OCI-LY3 (cell line): Measurements from ENCODE around the gene VRK3.
"Not testable (repeated sequence)": the region's sequence is repeated elsewhere in the genome, so short reads cannot be mapped to it uniquely, and the experiment has no call there.

ENCODE experiments used
- H2AFZ ChIP-seq: fragments of 200-600, 300-600 bp; shearing (Covaris generic); 2 replicates; pipeline ENCODE4 v1.6.0; 2014; ENCODE audit warnings: antibody characterized with exemption, low read depth, low read length
- H3K27ac ChIP-seq: fragments of 200-600, 300-600 bp; sonication (generic); 2 replicates; pipeline ENCODE4 v1.5.1; 2014; ENCODE audit warnings: mild to moderate bottlenecking, low read length, moderate library complexity, mixed read lengths
- H3K27me3 ChIP-seq: fragments of 200-600, 300-600 bp; sonication (generic); 2 replicates; pipeline ENCODE4 v1.6.1; 2014; ENCODE audit warnings: low read depth, low read length, mixed read lengths
- H3K36me3 ChIP-seq: fragments of 200-600, 300-600 bp; sonication (generic); replicated peaks from 2 replicates; pipeline ENCODE3; 2014; ENCODE audit warnings: low read depth, low read length, mixed read lengths
- H3K4me1 ChIP-seq: fragments of 300-600, 200-600 bp; sonication (generic); 2 replicates; pipeline ENCODE4 v1.6.1; 2014; ENCODE audit warnings: low read length, mixed read lengths
- H3K4me2 ChIP-seq: fragments of 200-600, 300-600 bp; sonication (generic); 2 replicates; pipeline ENCODE4 v1.6.1; 2014; ENCODE audit warnings: low read length, mixed read lengths
- H3K4me3 ChIP-seq: fragments of 300-600, 200-600 bp; sonication (generic); 2 replicates; pipeline ENCODE4 v1.5.1; 2014; ENCODE audit warnings: antibody characterized with exemption, mild to moderate bottlenecking, low read length, moderate library complexity
- H3K79me2 ChIP-seq: fragments of 300-600, 200-600 bp; shearing (Covaris generic); 2 replicates; pipeline ENCODE4 v1.6.1; 2014; ENCODE audit warnings: mild to moderate bottlenecking, low read length, mixed read lengths
- H3K9ac ChIP-seq: fragments of 300-600, 200-600 bp; shearing (Covaris generic); 2 replicates; pipeline ENCODE4 v1.6.0; 2014; ENCODE audit warnings: mild to moderate bottlenecking, low read length, moderate library complexity
- H3K9me3 ChIP-seq: fragments of 200-600, 300-600 bp; shearing (Covaris generic); 2 replicates; pipeline ENCODE4 v1.6.1; 2014; ENCODE audit warnings: low read length, mixed read lengths; ENCODE audit not compliant: insufficient read depth
- H4K20me1 ChIP-seq: fragments of 200-600, 300-600 bp; sonication (generic); 2 replicates; pipeline ENCODE4 v1.6.1; 2016; ENCODE audit warnings: low read length, mixed read lengths; ENCODE audit not compliant: insufficient read depth
- EZH2phosphoT487 ChIP-seq: fragments of 200-600 bp; shearing (Covaris generic); IDR thresholded peaks from 2 replicates; pipeline ENCODE4 v1.6.1; 2018; ENCODE audit warnings: antibody characterized with exemption, mixed run types, low read depth
- TF ChIP-seq, protein P1 (sequence below): fragments of 200-600, 300-600 bp; sonication (generic); IDR thresholded peaks from 2 replicates; pipeline ENCODE4 v1.5.1; 2014; ENCODE audit warnings: antibody characterized with exemption, low read length, low read depth

Gene VRK3

DNA sequence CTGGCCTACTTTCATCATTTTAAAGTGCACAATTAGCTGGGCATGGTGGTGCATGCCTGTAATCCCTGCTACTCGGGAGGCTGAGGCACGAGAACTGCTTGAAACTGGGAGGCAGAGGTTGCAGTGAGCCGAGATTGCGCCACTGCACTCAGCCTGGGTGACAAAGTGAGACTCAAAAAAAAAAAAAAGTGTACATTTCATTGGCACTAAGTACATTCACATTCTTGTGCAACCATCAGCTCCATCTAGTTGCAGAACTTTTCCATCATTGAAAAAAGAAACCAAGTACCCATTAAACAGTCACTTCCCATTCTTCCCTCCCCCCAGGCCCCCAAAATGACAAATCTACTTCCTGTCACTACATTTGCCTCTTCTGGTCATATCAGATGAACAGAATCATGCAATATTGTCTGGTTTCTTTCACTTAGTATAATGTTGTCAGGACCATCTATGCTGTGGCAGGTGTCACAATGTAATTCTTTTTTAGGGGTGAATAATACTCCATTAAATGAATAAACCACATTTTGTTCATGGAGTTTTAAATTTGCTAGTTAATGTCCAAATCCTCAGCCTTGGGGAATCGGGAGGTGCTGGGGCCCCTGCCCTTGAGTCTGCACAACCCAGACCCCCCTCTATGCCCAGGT, 56.8 kb downstream of the VRK3 start:
- Histone ChIP-seq H4K20me1 (0 out of 2 replicates have a peak, but pooled peaks cover 5% of the 10 kb centered on the region), H3K27ac (no peak overlapping the region), H3K9ac (no peak overlapping the region), H3K79me2 (no peaks in the 10 kb centered on the region), H2AFZ (no peak overlapping the region), H3K4me3 (no peak overlapping the region), H3K4me2 (no peak overlapping the region), H3K4me1 (no peaks in the 10 kb centered on the region), H3K36me3 (no peaks in the 10 kb centered on the region), H3K27me3 (peaks cover 5% of the 10 kb centered on the region; the same call in 1 of the 2 replicates), H3K9me3 (no peaks in the 10 kb centered on the region)
- no peak for TF ChIP-seq EZH2phosphoT487
- TF ChIP-seq, protein P1, sequence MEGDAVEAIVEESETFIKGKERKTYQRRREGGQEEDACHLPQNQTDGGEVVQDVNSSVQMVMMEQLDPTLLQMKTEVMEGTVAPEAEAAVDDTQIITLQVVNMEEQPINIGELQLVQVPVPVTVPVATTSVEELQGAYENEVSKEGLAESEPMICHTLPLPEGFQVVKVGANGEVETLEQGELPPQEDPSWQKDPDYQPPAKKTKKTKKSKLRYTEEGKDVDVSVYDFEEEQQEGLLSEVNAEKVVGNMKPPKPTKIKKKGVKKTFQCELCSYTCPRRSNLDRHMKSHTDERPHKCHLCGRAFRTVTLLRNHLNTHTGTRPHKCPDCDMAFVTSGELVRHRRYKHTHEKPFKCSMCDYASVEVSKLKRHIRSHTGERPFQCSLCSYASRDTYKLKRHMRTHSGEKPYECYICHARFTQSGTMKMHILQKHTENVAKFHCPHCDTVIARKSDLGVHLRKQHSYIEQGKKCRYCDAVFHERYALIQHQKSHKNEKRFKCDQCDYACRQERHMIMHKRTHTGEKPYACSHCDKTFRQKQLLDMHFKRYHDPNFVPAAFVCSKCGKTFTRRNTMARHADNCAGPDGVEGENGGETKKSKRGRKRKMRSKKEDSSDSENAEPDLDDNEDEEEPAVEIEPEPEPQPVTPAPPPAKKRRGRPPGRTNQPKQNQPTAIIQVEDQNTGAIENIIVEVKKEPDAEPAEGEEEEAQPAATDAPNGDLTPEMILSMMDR = no peak

DNA sequence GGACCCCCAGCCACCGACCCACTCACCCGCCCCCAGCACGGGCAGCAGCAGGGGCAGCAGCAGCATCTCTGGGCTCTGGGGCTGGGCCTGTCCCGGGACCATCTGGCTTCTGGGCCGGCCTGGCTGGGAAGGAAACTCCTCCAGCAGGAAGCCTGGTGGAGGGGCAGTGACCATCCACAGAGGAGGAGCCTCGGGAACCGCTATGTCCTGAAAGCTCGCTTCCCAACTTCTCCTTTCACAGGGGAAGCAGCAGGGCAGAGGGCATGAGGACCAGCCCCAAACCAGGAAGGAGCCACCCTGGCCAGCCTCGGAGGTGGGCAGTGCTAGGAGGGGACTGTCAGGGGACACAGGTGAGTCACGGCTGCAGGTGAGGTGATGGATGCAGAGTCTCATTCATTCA, 64.2 kb downstream of the VRK3 start, which contains the start of gene SIGLEC11:
TSS of gene SIGLEC11 (minus strand) at position 193 of the 400 bp plus-strand sequence. CDS start at position 102, 91 bp downstream.
- not testable (repeated sequence) for H3K4me3 ChIP-seq, H3K27ac ChIP-seq, H2AFZ ChIP-seq, H3K9ac ChIP-seq, H3K9me3 ChIP-seq, H3K79me2 ChIP-seq, H3K4me2 ChIP-seq, H4K20me1 ChIP-seq, H3K36me3 ChIP-seq, H3K4me1 ChIP-seq
- H3K27me3 ChIP-seq = peaks cover 21% of the 10 kb centered on the region

GRCh38 chr19:49959892-49960291, 65.3 kb downstream of the VRK3 start:
- H3K27ac ChIP-seq, H3K36me3 ChIP-seq, H3K4me2 ChIP-seq, H2AFZ ChIP-seq, H3K9me3 ChIP-seq, H3K9ac ChIP-seq, H3K4me3 ChIP-seq, H4K20me1 ChIP-seq, H3K79me2 ChIP-seq, H3K4me1 ChIP-seq: not testable (repeated sequence)
- H3K27me3 ChIP-seq = peaks cover 28% of the 10 kb centered on the region

- H3K4me2 ChIP-seq, H3K36me3 ChIP-seq, H3K4me1 ChIP-seq, H3K79me2 ChIP-seq, H3K27ac ChIP-seq, H4K20me1 ChIP-seq, H2AFZ ChIP-seq, H3K4me3 ChIP-seq, H3K9ac ChIP-seq, H3K9me3 ChIP-seq: not testable (repeated sequence)
- peaks cover 40% of the 10 kb centered on the region for H3K27me3 ChIP-seq
Observed at GRCh38 chr19:49958596-49958995, 66.6 kb downstream of the VRK3 start.

DNA sequence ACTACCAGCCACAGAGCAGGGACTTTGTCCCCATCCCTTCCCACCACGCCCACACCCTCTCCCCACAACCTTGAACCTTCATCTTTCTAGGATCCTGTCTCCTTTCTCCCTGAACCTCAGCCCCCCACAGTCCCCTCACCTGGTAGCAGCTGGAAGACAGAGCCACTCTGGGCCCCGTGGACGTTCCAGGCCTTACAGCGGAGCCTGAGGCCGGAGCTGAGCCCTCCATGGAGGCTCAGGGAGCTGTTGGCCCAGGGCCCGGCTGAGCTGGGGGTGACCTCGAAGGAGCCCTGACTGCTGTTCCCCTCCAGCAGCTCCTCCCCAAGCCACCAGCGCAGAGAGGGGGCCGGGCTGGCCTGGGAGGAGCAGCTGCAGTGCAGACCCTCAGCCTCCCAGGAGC, 67.0 kb downstream of the VRK3 start:
- H3K79me2 ChIP-seq, H3K27ac ChIP-seq, H3K4me2 ChIP-seq, H2AFZ ChIP-seq, H3K36me3 ChIP-seq, H3K9ac ChIP-seq, H3K4me3 ChIP-seq, H3K9me3 ChIP-seq, H4K20me1 ChIP-seq: not testable (repeated sequence)
- Histone ChIP-seq H3K27me3 (peaks cover 40% of the 10 kb centered on the region), H3K4me1 (peaks cover 13% of the 10 kb centered on the region)

- no peak overlapping the region for H3K27ac ChIP-seq
- peaks cover 21% of the 10 kb centered on the region for H3K4me1 ChIP-seq
- H3K79me2 ChIP-seq = no peaks in the 10 kb centered on the region
- no peak overlapping the region for H3K9ac ChIP-seq
- H3K27me3 ChIP-seq = peaks cover 46% of the 10 kb centered on the region
- no peaks in the 10 kb centered on the region for H3K9me3 ChIP-seq
- no peak overlapping the region for H3K4me3 ChIP-seq
- no peak overlapping the region for H2AFZ ChIP-seq
- H4K20me1 ChIP-seq = no peaks in the 10 kb centered on the region; the same call in 1 of the 2 replicates
- H3K4me2 ChIP-seq = no peak overlapping the region
- TF ChIP-seq EZH2phosphoT487 = no peak
- TF ChIP-seq, protein P1 = no peak
- H3K36me3 ChIP-seq = no peaks in the 10 kb centered on the region
Observed at GRCh38 chr19:49957262-49957915, 67.8 kb downstream of the VRK3 start.
